HCT116 (cell line): ENCODE measurements around the gene C4A.
"Not testable (repeated sequence)": the region's sequence is repeated elsewhere in the genome, so short reads cannot be mapped to it uniquely, and the experiment has no call there.

Experiments used
- CBX3 ChIP-seq: IDR thresholded peaks from 2 replicates; pipeline ENCODE4 v1.6.1; 2012; ENCODE audit warnings: low read depth
- EZH2 ChIP-seq: fragments of 200-600 bp; sonication (generic); IDR thresholded peaks from 2 replicates; pipeline ENCODE4 v1.6.1; 2017; ENCODE audit warnings: antibody characterized with exemption, mixed run types
- EZH2phosphoT487 ChIP-seq: fragments of 200-600 bp; IDR thresholded peaks from 2 replicates; pipeline ENCODE4 v1.6.1; 2018; ENCODE audit warnings: antibody characterized with exemption, borderline replicate concordance
- POLR2A ChIP-seq: IDR thresholded peaks from 2 replicates; pipeline ENCODE4 v1.7.0; 2011; ENCODE audit warnings: borderline replicate concordance; ENCODE audit not compliant: insufficient read depth, insufficient read length; ENCODE audit errors: extremely low read depth
- POLR2AphosphoS5 ChIP-seq: IDR thresholded peaks from 2 replicates; pipeline ENCODE4 v1.6.1; 2011; ENCODE audit warnings: mild to moderate bottlenecking, low read depth, low read length, moderate library complexity
- RAD21 ChIP-seq: IDR thresholded peaks from 2 replicates; pipeline ENCODE4 v1.6.1; 2012; ENCODE audit warnings: low read depth, mild to moderate bottlenecking
- SIN3A ChIP-seq: IDR thresholded peaks from 2 replicates; pipeline ENCODE4 v1.6.1; 2012; ENCODE audit warnings: low read depth
- SRF ChIP-seq: IDR thresholded peaks from 2 replicates; pipeline ENCODE4 v1.6.1; 2012; ENCODE audit warnings: low read depth
- TCF7L2 ChIP-seq: IDR thresholded peaks from 2 replicates; pipeline ENCODE4 v1.7.0; 2011; ENCODE audit warnings: borderline replicate concordance, inconsistent platforms; ENCODE audit not compliant: insufficient read depth, insufficient read length; ENCODE audit errors: extremely low read depth
- YY1 ChIP-seq: IDR thresholded peaks from 2 replicates; pipeline ENCODE4 v1.6.1; 2011; ENCODE audit warnings: low read length, low read depth, moderate library complexity, mild to moderate bottlenecking; ENCODE audit not compliant: insufficient replicate concordance; ENCODE audit errors: extremely low read depth
- ZFX ChIP-seq: fragments of 450-650 bp; IDR thresholded peaks from 2 replicates; pipeline ENCODE4 v1.6.1; 2017
- ZNF274 ChIP-seq: fragments of 200-500 bp; sonication (Bioruptor generic); IDR thresholded peaks from 2 replicates; pipeline ENCODE4 v1.6.1; 2014; ENCODE audit warnings: mild to moderate bottlenecking, low read depth, low read length, inconsistent platforms
- TF ChIP-seq, protein P1 (sequence below), 3 experiments: fragments of 200-600 bp in 1 of 3; sonication (generic) in 1 of 3; IDR thresholded peaks in 2 of 3; conservative IDR thresholded peaks in 1 of 3; 2 replicates each; pipeline ENCODE4 v1.5.1; 2012 to 2017; ENCODE audit warnings: low read depth in 2 of 3, low read length in 2 of 3, antibody characterized with exemption in 1 of 3, borderline replicate concordance in 1 of 3, control low read depth in 1 of 3, mild to moderate bottlenecking in 1 of 3, mixed read lengths in 1 of 3, mixed run types in 1 of 3, moderate library complexity in 1 of 3; ENCODE audit not compliant: insufficient read depth in 1 of 3
- TF ChIP-seq, protein P2 (sequence below): IDR thresholded peaks from 2 replicates; pipeline ENCODE4 v1.6.1; 2012

DNA sequence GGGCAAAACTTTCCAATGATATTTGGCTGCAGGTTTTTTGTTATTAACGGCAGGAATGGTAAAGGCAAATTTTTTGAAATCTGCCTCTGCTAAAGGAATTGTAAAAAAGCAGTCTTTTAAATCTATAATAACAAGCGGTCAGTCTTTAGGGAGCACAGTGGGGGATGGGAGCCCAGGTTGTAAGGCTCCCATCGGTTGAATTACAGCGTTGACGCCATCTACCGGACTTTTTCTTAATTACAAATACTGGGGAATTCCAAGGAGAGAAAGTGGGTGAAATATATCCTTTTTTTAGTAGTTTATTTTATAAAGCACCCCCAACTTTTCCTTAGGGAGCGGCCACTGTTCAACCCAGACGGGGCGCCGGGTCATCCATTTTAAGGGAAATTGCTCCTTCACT is 40.2 kb downstream of the C4A start:
- TF ChIP-seq SRF, YY1, RAD21, ZFX, SIN3A, POLR2AphosphoS5, ZNF274, TCF7L2, POLR2A, EZH2phosphoT487, EZH2, CBX3: not testable (repeated sequence)
- TF ChIP-seq, protein P1, sequence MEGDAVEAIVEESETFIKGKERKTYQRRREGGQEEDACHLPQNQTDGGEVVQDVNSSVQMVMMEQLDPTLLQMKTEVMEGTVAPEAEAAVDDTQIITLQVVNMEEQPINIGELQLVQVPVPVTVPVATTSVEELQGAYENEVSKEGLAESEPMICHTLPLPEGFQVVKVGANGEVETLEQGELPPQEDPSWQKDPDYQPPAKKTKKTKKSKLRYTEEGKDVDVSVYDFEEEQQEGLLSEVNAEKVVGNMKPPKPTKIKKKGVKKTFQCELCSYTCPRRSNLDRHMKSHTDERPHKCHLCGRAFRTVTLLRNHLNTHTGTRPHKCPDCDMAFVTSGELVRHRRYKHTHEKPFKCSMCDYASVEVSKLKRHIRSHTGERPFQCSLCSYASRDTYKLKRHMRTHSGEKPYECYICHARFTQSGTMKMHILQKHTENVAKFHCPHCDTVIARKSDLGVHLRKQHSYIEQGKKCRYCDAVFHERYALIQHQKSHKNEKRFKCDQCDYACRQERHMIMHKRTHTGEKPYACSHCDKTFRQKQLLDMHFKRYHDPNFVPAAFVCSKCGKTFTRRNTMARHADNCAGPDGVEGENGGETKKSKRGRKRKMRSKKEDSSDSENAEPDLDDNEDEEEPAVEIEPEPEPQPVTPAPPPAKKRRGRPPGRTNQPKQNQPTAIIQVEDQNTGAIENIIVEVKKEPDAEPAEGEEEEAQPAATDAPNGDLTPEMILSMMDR (IDR thresholded peaks at IDR 0.05 in 2 of 3, conservative IDR thresholded peaks at IDR 0.05 in 1 of 3; ENCODE audit: borderline replicate concordance in 1 of 3, insufficient read depth in 1 of 3, low read depth in 2 of 3, low read length in 2 of 3): not testable (repeated sequence)
- TF ChIP-seq, protein P2, sequence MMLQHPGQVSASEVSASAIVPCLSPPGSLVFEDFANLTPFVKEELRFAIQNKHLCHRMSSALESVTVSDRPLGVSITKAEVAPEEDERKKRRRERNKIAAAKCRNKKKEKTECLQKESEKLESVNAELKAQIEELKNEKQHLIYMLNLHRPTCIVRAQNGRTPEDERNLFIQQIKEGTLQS: not testable (repeated sequence)
